GM18499 (cell line): Measurements from ENCODE around the gene CNIH3.

Experiments used
- ATAC-seq: cut with Tn5 transposase; IDR thresholded peaks from one replicate; pipeline ENCODE4 v1.9.1; 2021; ENCODE audit warnings: moderate number of reproducible peaks; ENCODE audit not compliant: insufficient read depth, unreplicated experiment

The CNIH3 gene

GRCh38 chr1:224786533-224787250 is 170.6 kb downstream of the CNIH3 start:
- ATAC-seq, result no peak

- no peak for ATAC-seq
Measured at GRCh38 chr1:224789311-224789710, 173.2 kb downstream of the CNIH3 start.
